DND-41 (cell line): ENCODE data around the gene PPFIBP2.

Source experiments
- ATAC-seq: fragments of 200-7000 bp; cut with Tn5 transposase; 3 replicates; pipeline ENCODE4 v1.9.1; 2021; ENCODE audit warnings: low read depth; ENCODE audit not compliant: insufficient read depth
- DNase-seq: peaks from one replicate; pipeline ENCODE4 v3.0.0-alpha.2; 2020
- H2AFZ ChIP-seq: 2 replicates; pipeline ENCODE4 v1.6.0; 2012; ENCODE audit warnings: low read depth, low read length
- H3K27ac ChIP-seq: 2 replicates; pipeline ENCODE4 v1.5.1; 2012; ENCODE audit warnings: low read length, inconsistent platforms
- H3K27me3 ChIP-seq: fragments of 200-600 bp; sonication (generic); 2 replicates; pipeline ENCODE4 v1.6.0; 2012; ENCODE audit warnings: low read length, mild to moderate bottlenecking, inconsistent platforms; ENCODE audit not compliant: insufficient read depth, poor library complexity
- H3K36me3 ChIP-seq: 2 replicates; pipeline ENCODE4 v1.5.1; 2012; ENCODE audit warnings: low read length, inconsistent platforms; ENCODE audit not compliant: insufficient read depth
- H3K4me1 ChIP-seq: 2 replicates; pipeline ENCODE4 v1.5.1; 2012; ENCODE audit warnings: mild to moderate bottlenecking, low read length; ENCODE audit not compliant: insufficient read depth
- H3K4me2 ChIP-seq: 2 replicates; pipeline ENCODE4 v1.6.0; 2012; ENCODE audit warnings: mild to moderate bottlenecking, moderate library complexity, low read length, inconsistent platforms; ENCODE audit not compliant: insufficient read depth
- H3K4me3 ChIP-seq, 2 experiments: fragments of 200-600 bp in 1 of 2; shearing (Covaris generic) in 1 of 2; 2 replicates each; pipeline ENCODE4 v1.5.1; 2012 to 2016; ENCODE audit warnings: inconsistent platforms in 2 of 2, low read length in 2 of 2, mild to moderate bottlenecking in 2 of 2, low read depth in 1 of 2, moderate library complexity in 1 of 2
- H3K79me2 ChIP-seq: 2 replicates; pipeline ENCODE4 v1.6.0; 2012; ENCODE audit warnings: low read length, inconsistent platforms; ENCODE audit not compliant: insufficient read depth
- H3K9ac ChIP-seq: 2 replicates; pipeline ENCODE4 v1.6.0; 2012; ENCODE audit warnings: low read depth, mild to moderate bottlenecking, inconsistent platforms, low read length, moderate library complexity
- H3K9me3 ChIP-seq: 2 replicates; pipeline ENCODE4 v1.5.1; 2012; ENCODE audit warnings: low read length, moderate library complexity, mild to moderate bottlenecking, inconsistent platforms; ENCODE audit not compliant: insufficient read depth, severe bottlenecking
- H4K20me1 ChIP-seq: 2 replicates; pipeline ENCODE4 v1.6.0; 2012; ENCODE audit warnings: low read length; ENCODE audit not compliant: insufficient read depth
- CTCF ChIP-seq: IDR thresholded peaks from 2 replicates; pipeline ENCODE4 v1.5.1; 2012; ENCODE audit warnings: borderline replicate concordance, low read length, moderate library complexity, mild to moderate bottlenecking; ENCODE audit not compliant: poor library complexity, severe bottlenecking; ENCODE audit errors: extremely low read depth
- EZH2 ChIP-seq: IDR thresholded peaks from 3 replicates; pipeline ENCODE4 v1.6.1; 2012; ENCODE audit warnings: borderline replicate concordance, low read depth, mild to moderate bottlenecking, moderate library complexity, low read length, inconsistent platforms; ENCODE audit not compliant: severe bottlenecking

Gene PPFIBP2

DNA sequence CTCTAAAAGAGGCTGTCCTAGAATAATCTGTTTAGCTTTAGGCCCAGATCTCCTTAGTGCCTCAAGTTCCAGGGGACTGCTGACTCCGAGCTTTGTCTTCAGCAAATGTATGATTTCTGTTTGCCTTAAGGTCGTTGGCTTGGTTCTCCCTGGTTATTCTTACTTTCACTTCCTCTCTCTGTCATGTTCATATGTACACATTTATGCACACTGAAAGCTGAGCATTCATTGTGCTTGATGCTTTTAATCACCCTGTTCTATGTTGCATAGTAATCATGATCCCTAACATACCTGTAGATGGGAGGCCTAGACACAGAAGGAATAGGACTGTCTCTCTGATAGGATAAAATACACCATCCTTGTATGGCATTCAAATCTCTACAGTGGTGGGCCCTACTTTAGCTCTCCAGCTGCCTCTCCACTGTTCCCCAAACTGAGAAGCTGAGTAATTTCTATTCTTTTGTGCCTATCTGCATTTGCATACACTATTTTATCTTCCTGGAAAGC, 7.2 kb downstream of the PPFIBP2 start:
- Histone ChIP-seq H3K9ac (no peak overlapping the region), H2AFZ (no peak overlapping the region), H3K36me3 (no peaks in the 10 kb centered on the region), H3K4me1 (no peaks in the 10 kb centered on the region), H3K27ac (no peak overlapping the region), H3K9me3 (no peaks in the 10 kb centered on the region), H4K20me1 (no peaks in the 10 kb centered on the region), H3K27me3 (no peaks in the 10 kb centered on the region), H3K79me2 (no peaks in the 10 kb centered on the region), H3K4me3 (no peak overlapping the region), H3K4me2 (no peak overlapping the region)
- DNase-seq (no peak), ATAC-seq (no peak)
- no peak for TF ChIP-seq EZH2
- TF ChIP-seq CTCF: no peak

DNA sequence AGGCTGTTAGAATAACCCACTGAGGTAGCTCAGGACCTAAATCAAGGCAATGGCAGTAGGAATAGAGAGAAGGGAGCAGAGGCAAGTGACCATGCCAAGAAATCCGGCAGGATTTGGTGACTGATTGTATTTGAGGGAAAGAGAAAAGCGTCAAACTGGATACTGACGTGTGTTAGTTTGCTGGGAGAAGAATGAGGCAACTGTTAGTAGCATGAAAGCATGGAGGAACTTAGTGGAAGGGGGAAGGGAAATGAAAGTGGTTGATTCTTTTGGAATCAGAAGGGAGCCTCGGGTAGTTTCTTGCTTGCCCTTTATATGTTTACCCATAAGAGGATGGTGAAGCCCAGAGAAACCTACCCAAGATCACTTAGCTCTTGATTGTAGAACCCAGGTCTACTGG, 8.3 kb downstream of the PPFIBP2 start:
- Histone ChIP-seq H3K79me2 (no peaks in the 10 kb centered on the region), H3K4me3 (no peak overlapping the region), H3K9ac (no peak overlapping the region), H3K36me3 (no peaks in the 10 kb centered on the region), H3K9me3 (no peaks in the 10 kb centered on the region), H3K4me2 (no peak overlapping the region), H3K27me3 (no peaks in the 10 kb centered on the region), H2AFZ (no peak overlapping the region), H3K4me1 (no peaks in the 10 kb centered on the region), H4K20me1 (no peaks in the 10 kb centered on the region), H3K27ac (no peak overlapping the region)
- TF ChIP-seq EZH2: no peak
- no peak for TF ChIP-seq CTCF
- DNase-seq (no peak), ATAC-seq (no peak)

DNA sequence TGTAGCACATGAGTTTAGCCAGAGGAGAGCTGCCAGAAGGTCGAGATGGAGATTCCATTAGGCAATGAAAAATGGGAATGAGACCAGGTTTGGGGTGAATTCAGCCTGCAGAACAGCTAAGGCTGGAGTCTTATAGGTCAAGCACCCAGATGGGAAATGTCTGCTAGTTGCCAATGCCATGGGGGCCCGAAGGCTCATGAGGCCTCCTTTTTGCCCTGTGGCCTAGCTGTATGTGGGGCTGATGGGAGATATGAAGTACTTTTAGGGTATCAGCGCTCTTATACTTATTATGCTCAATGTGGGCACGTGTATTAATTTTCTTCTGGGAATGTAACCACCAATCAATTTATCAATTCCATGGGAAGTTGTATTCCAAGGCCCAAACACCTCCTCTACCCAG, 8.7 kb downstream of the PPFIBP2 start:
- Histone ChIP-seq H3K27ac (no peak overlapping the region), H3K27me3 (no peaks in the 10 kb centered on the region), H3K4me2 (no peak overlapping the region), H3K36me3 (no peaks in the 10 kb centered on the region), H4K20me1 (no peaks in the 10 kb centered on the region), H2AFZ (no peak overlapping the region), H3K9me3 (no peaks in the 10 kb centered on the region), H3K9ac (no peak overlapping the region), H3K4me1 (no peaks in the 10 kb centered on the region), H3K79me2 (no peaks in the 10 kb centered on the region), H3K4me3 (no peak overlapping the region)
- no peak for ATAC-seq
- DNase-seq: no peak
- TF ChIP-seq EZH2: no peak
- no peak for TF ChIP-seq CTCF
